ENCODE measurements around the gene NEK11. TPM values are rescaled to one million over a fixed set of nuclear protein-coding genes. Genes with fewer than 3 reads are reported as not detected.

Gene NEK11
- total and polyA plus RNA-seq, 12 donors: 5.2 to 19.8 (median 9.8) TPM

GRCh38 chr3:131315162-131315561, 288.5 kb downstream of the NEK11 start:
- H3K9me3 ChIP-seq (replicated peaks in 1 of 3): no peaks in the 10 kb centered on the region
- H3K27me3 ChIP-seq: no peaks in the 10 kb centered on the region
- no peaks in the 10 kb centered on the region for H3K36me3 ChIP-seq (replicated peaks in 1 of 2)
- DNase-seq: no peak
- intact Hi-C loops (cut with DNase I): no loop called here
- no peaks in the 10 kb centered on the region for H3K4me1 ChIP-seq (replicated peaks in 1 of 2)
- WGBS, 4 donors: 90 to 95% (median 92%) methylated on average over 2 of the region's 2 CpGs
- no peak overlapping the region for H3K4me3 ChIP-seq
- H3K27ac ChIP-seq: no peak overlapping the region
- TF ChIP-seq CTCF (IDR thresholded peaks at IDR 0.05) (no peak), POLR2A (IDR thresholded peaks at IDR 0.05) (no peak)

GRCh38 chr3:131317667-131318066, 291.0 kb downstream of the NEK11 start:
- 69 to 100% (median 87%) methylated on average over 2 of the region's 2 CpGs for WGBS, 4 donors
- Histone ChIP-seq H3K4me1 (replicated peaks in 1 of 2) (no peaks in the 10 kb centered on the region), H3K36me3 (replicated peaks in 1 of 2) (no peaks in the 10 kb centered on the region), H3K27me3 (no peaks in the 10 kb centered on the region), H3K4me3 (no peak overlapping the region), H3K27ac (no peak overlapping the region), H3K9me3 (replicated peaks in 1 of 3) (no peaks in the 10 kb centered on the region)
- TF ChIP-seq POLR2A (IDR thresholded peaks at IDR 0.05): no peak
- no peak for TF ChIP-seq CTCF (IDR thresholded peaks at IDR 0.05)
- DNase-seq: no peak
- intact Hi-C loops (cut with DNase I): no loop called here

DNA sequence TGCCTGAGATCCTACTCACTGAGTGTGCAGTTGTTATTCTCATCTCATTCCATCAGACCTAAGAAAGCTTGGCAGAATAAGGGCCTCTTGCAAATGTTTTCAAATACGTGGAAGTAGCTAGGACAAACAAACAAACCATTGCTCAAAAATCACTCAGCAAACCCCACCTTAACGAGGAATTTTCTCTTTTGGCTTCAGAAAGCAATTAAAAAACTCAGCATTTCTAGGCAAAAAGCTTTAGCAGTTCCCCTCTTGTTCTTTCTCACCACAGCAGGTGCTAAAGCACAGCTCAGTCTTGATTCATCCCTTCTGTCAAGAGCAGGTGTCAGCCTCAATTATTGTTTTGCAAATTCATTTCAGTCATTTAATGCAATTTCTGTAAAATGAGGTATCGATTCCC, 296.3 kb downstream of the NEK11 start:
- H3K9me3 ChIP-seq (replicated peaks in 1 of 3): no peaks in the 10 kb centered on the region
- TF ChIP-seq POLR2A (IDR thresholded peaks at IDR 0.05): no peak
- TF ChIP-seq CTCF (IDR thresholded peaks at IDR 0.05): no peak
- no peak overlapping the region for H3K4me3 ChIP-seq
- H3K4me1 ChIP-seq (replicated peaks in 1 of 2): no peaks in the 10 kb centered on the region
- H3K36me3 ChIP-seq (replicated peaks in 1 of 2): no peaks in the 10 kb centered on the region
- no peak overlapping the region for H3K27ac ChIP-seq
- no peaks in the 10 kb centered on the region for H3K27me3 ChIP-seq
- intact Hi-C loops (cut with DNase I): no loop called here
- no peak for DNase-seq
- 75 to 89% (median 80%) methylated on average over 3 of the region's 3 CpGs for WGBS, 4 donors

GRCh38 chr3:131323792-131324191, 297.1 kb downstream of the NEK11 start:
- Histone ChIP-seq H3K27ac (no peak overlapping the region), H3K36me3 (replicated peaks in 1 of 2) (no peaks in the 10 kb centered on the region), H3K4me1 (replicated peaks in 1 of 2) (no peaks in the 10 kb centered on the region), H3K27me3 (no peaks in the 10 kb centered on the region), H3K4me3 (no peak overlapping the region), H3K9me3 (replicated peaks in 1 of 3) (no peaks in the 10 kb centered on the region)
- TF ChIP-seq POLR2A (IDR thresholded peaks at IDR 0.05) (no peak), CTCF (IDR thresholded peaks at IDR 0.05) (no peak)
- 80 to 89% (median 84%) methylated on average over 2 of the region's 2 CpGs for WGBS, 4 donors
- intact Hi-C loops (cut with DNase I): no loop called here
- no peak for DNase-seq
